ENCODE data around the gene RPL31.

DNA sequence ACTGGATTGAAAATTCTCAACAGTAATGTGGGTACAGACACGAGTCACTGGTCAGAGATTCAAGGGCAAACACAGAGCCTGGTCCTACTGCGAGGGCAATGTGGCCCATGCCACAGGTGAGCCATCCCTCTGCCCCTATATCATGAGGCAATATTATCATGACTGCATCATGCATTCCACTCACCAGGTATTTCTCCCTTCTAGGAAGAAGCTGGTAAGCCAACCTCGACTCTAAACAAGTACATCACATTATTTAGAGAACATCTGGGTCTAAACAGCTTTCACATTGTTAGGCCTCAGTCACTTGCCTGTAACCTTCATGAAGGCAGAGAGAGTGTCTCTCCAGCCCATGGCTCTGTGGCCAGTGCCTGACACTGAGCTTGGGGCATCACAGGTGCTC lies 14.6 kb upstream of the RPL31 start:
- TF ChIP-seq POLR2A (IDR thresholded peaks at IDR 0.05) (no peak), EP300 (IDR thresholded peaks at IDR 0.05) (no peak), POLR2AphosphoS5 (IDR thresholded peaks at IDR 0.05) (no peak)
- TF ChIP-seq, protein P1, sequence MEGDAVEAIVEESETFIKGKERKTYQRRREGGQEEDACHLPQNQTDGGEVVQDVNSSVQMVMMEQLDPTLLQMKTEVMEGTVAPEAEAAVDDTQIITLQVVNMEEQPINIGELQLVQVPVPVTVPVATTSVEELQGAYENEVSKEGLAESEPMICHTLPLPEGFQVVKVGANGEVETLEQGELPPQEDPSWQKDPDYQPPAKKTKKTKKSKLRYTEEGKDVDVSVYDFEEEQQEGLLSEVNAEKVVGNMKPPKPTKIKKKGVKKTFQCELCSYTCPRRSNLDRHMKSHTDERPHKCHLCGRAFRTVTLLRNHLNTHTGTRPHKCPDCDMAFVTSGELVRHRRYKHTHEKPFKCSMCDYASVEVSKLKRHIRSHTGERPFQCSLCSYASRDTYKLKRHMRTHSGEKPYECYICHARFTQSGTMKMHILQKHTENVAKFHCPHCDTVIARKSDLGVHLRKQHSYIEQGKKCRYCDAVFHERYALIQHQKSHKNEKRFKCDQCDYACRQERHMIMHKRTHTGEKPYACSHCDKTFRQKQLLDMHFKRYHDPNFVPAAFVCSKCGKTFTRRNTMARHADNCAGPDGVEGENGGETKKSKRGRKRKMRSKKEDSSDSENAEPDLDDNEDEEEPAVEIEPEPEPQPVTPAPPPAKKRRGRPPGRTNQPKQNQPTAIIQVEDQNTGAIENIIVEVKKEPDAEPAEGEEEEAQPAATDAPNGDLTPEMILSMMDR (IDR thresholded peaks at IDR 0.05): no peak

Data from sigmoid colon (tissue), 4 donors.